PC-9 (cell line): Measurements from ENCODE around the gene KCTD16.

Experiments used
- CTCF ChIP-seq: fragments of 200-600 bp; sonication (generic); conservative IDR thresholded peaks from 2 replicates; pipeline ENCODE4 v1.6.1; 2017; ENCODE audit warnings: mixed run types, antibody characterized with exemption, mild to moderate bottlenecking, moderate library complexity
- EZH2 ChIP-seq: fragments of 200-600 bp; sonication (generic); IDR thresholded peaks from 2 replicates; pipeline ENCODE4 v1.8.0; 2017; ENCODE audit warnings: antibody characterized with exemption, low read depth

- TF ChIP-seq CTCF (no peak), EZH2 (no peak)
These were observed 145.4 kb downstream of the KCTD16 start for GRCh38 chr5:144315994-144316634.
